ENCODE measurements around the gene DYNLT1. TPM values are rescaled to one million over a fixed set of nuclear protein-coding genes. Genes with fewer than 3 reads are reported as not detected.

Gene DYNLT1
- total and polyA plus RNA-seq, 9 of the 15 experiments (the other 6 are each of a cell fraction or from before 2014, with no cell fraction given), result 42.2 to 583 (median 127) TPM

- H3K9me1 ChIP-seq (ENCODE audit: control insufficient read depth, insufficient read depth, low read length), result no peaks in the 10 kb centered on the region
- FAIRE-seq (no peak), DNase-seq (ENCODE audit: extremely low read depth in 1 of 4, low spot score in 3 of 4) (no peak), ATAC-seq (no peak)
- in situ Hi-C loops (cut with MboI), result no loop called here
- intact Hi-C loops (cut with micrococcal nuclease), result no loop called here
- no peaks in the 10 kb centered on the region for H3K27me3 ChIP-seq (ENCODE audit: control insufficient read depth in 2 of 2, insufficient read depth in 2 of 2, low read length in 2 of 2)
- ChIA-PET POLR2A (no interaction called here), CTCF (ENCODE audit: low intra/inter-chr PET ratio) (interaction anchor here (2.1 kb wide), 1 partner anchor 382 kb away, joined by 7 read pairs; no protein-coding TSS in a partner anchor)
- H3K79me2 ChIP-seq (ENCODE audit: control insufficient read depth, insufficient read depth, low read length), result peaks cover 4% of the 10 kb centered on the region; the same call in 1 of the 3 replicates
- H2AFZ ChIP-seq (ENCODE audit: low read depth, low read length), result no peak overlapping the region
- no peak overlapping the region for H3K4me3 ChIP-seq
- H3K9ac ChIP-seq (ENCODE audit: insufficient read depth in 1 of 2, low read depth in 2 of 2, low read length in 2 of 2), result no peak overlapping the region
- BruUV-seq (replicated peaks), result no TSS peak
- 83% methylated on average over 15 of the region's 15 CpGs for WGBS (ENCODE audit: insufficient coverage, low coverage, missing lambda C conversion rate)
- no peak overlapping the region for H3K4me2 ChIP-seq (ENCODE audit: insufficient read depth, low read length)
- no peaks in the 10 kb centered on the region for H4K20me1 ChIP-seq (replicated peaks; ENCODE audit: control insufficient read depth, insufficient read depth, low read length)
- H3K4me1 ChIP-seq (replicated peaks in 1 of 2; ENCODE audit: control insufficient read depth in 2 of 2, insufficient read depth in 2 of 2, low read length in 2 of 2), result peaks cover 0 to 8% of the 10 kb centered on the region in 2 experiments; a peak in 1 of 5 replicates
- H3K36me3 ChIP-seq (ENCODE audit: control insufficient read depth, insufficient read depth, low read length), result peaks cover 87% of the 10 kb centered on the region
- no peak overlapping the region for H3K27ac ChIP-seq (ENCODE audit: extremely low read depth, low read depth, low read length)
- no peaks in the 10 kb centered on the region for H3K9me3 ChIP-seq (replicated peaks; ENCODE audit: control insufficient read depth, insufficient read depth, low read depth, low read length)
- TF ChIP-seq COPS2 (conservative IDR thresholded peaks at IDR 0.05) (no peak), CREBBP (IDR thresholded peaks at IDR 0.05; ENCODE audit: low read depth, low read length) (no peak), CHD7 (IDR thresholded peaks at IDR 0.05; ENCODE audit: low read depth, low read length) (no peak), NUFIP1 (IDR thresholded peaks at IDR 0.05; ENCODE audit: partially characterized antibody) (no peak), MLX (CRISPR knock-in tag; conservative IDR thresholded peaks at IDR 0.05) (no peak), SRSF9 (IDR thresholded peaks at IDR 0.05; ENCODE audit: borderline replicate concordance, low read depth, low read length) (no peak), POLR2H (tag; IDR thresholded peaks at IDR 0.05; ENCODE audit: low read depth) (no peak), ZBTB7A (IDR thresholded peaks at IDR 0.05; ENCODE audit: borderline replicate concordance, control insufficient read depth, low read depth, low read length) (no peak), ILF3 (IDR thresholded peaks at IDR 0.05; ENCODE audit: borderline replicate concordance) (no peak), PHB (CRISPR knock-in tag; IDR thresholded peaks at IDR 0.05) (no peak)
These were observed 41.1 kb downstream of the DYNLT1 start for GRCh38 chr6:158603261-158604047.
